ENCODE data around the gene SLC12A2.

Gene SLC12A2

DNA sequence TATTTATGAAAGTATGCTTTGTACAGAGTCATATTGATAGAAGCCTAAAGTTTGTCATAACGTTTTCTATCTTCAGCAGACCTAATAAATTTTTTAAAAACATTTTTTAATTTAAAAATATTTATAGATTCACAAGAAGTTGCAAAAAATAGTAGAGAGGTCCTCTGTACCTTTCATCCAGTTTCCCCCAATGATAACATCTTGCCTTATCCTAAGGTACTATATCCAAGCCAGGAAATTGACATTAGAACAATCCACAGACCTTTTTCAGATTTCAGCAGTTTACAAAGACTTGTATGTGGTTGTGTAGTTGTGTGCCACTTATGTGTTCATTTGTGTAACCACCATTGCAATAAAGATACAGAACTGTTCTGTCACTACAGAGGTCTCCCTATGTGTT lies 88.5 kb downstream of the SLC12A2 start:
- no peak for DNase-seq

DNA sequence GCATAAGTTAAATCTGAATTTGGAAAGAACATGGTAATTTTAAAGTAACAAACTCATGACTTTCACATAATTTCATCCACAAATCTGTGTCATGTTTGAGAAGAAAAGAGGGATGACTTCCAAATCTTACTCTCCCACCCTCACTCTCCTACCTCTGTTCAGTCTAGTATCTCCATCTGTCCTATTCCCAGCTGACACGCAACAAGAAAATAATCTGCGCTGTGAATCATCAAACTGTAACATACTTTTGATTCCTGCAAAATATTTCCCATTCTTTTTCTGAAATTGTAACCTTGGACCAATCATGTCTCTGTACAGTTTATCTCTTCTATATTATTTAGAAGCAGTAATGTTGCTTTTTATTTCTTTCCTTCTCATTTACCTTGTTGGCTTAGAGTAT lies 91.4 kb downstream of the SLC12A2 start:
- DNase-seq: no peak

DNA sequence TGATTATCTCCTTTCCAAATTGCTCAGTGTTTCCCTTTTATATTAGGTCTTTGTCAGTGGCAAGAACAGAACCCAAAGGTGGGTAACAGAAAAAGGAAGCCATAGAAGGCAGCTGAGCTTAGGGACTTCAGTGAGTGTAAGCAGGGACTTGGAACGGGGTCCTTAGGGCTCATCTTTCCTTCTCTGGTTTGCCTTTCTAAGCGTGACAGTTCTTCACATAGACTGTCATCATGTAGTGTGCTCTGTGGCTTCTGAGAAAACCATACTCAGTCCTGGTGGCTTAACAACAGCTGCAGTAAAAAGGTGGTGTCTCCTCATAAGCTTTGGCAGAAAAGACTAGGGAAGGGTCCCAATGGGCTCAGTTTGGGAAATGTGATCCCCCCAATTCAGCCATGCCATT lies 108.8 kb downstream of the SLC12A2 start:
- no peak for DNase-seq

DNA sequence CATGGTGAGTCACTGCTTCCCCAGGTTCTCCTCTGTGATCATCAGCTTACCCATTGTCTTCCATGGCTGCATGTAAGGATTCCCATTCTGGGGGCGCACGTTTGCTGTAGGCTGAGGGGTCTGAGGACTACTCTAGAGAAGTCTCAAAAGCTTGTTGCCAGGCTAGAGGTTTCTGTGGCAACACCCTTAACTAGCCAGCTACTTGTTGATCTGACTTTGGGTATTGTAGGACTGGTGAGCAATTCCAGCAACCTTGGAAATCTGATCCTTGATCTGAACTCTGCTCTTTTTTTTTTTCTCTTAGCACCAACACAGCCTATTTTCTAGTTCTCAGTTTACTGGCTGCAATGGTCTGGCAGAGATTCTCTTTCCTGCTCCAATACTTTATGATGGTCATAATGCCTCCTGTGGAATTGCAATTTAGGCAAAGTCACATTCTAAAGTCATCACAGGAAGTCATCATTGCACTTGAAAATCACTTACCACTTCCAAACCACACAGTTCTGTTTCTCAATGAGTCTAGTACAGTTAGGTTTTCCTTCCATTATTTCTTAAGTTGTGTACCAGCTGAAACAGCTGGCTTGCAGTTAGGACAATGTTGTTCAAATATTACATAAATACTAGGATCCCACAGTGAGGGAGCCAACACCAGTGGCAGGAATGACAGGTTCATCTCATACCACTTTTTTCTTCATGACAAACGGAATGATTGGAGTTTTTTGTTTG lies 110.3 kb downstream of the SLC12A2 start:
- DNase-seq: no peak

DNA sequence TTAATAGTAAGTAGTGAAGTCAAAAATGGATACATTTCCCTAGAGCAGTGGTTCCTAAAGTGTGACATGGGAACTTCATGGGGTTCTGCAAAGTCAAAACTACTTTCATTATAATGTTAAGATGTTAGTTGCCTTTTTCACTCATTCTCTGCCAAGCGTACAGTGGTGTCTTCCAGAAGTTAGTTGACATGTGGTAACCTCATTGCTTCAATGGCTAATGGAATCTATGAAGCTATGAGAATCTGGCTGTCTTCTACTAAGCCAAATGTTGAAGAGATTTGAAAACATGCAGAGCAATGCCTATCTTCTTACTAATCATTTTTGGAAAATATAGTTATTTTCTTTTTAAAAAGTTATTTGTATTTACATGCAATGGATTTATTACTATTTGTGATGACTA lies 111.8 kb downstream of the SLC12A2 start:
- no peak for DNase-seq

DNA sequence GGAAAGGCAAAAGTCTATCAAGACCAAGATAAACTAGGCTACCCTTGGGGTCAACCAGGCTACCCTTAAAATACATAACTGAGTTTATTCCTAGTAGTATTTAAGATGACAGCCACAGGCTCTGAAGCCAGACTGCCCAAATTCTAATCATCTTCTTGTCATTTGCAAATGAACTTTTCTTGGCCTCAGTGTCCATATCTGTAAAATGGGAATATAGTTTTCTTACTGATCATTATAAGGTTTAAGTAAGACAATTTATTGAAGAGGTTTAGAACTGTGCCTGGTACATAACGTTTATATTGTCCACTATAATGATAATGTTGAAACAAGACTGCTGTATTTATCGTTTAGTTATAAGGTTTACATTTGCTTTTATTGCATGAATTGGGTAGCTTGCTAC lies 112.5 kb downstream of the SLC12A2 start:
- DNase-seq: no peak

DNA sequence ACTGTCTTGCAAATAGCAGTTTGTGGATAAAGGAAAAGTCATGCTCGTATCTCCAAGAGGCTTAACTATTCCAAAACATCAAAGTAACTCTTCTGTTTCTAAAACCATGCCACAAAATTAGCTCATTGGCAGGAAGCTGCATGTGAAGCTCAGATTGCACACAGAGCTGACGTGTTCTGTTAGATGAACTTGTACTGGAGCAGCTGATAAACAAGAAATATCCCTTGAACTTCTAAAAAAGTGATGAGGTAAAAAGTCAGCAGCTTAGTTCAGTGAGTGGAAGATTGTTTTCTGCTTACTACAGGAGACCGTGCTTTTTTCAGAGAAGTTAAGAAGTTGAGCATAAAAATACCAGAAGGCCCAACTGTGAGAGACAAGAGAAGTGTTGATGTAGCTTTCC lies 113.2 kb downstream of the SLC12A2 start:
- DNase-seq: no peak

DNA sequence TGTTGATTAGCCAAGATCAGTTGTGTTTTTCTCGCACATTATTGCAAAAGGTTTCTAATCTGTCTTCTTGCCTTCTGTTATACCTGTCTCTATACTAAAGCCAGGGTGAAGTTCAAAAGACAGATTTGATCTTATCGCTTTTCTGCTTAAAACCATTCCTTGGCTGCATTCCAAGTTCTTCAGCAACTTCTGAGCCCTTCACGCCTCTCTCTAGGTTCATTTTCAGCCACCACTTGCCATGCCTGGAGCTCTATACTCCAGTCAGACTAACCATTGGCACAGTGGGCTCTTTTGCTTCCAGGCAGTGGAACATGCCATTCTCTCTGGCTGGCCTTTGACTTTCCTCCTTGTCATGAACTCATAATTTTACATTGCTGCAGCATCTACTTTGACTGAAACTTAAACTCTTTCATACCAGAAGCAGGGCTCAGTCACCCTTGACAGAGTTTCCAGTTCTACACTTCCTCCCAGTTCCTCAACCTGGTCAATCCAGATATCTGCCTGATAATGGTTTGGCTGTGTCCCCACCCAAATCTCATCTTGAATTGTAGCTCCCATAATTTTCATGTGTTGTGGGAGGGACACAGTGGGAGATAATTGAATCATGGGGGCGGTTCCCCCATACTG lies 114.4 kb downstream of the SLC12A2 start:
- DNase-seq: no peak

DNA sequence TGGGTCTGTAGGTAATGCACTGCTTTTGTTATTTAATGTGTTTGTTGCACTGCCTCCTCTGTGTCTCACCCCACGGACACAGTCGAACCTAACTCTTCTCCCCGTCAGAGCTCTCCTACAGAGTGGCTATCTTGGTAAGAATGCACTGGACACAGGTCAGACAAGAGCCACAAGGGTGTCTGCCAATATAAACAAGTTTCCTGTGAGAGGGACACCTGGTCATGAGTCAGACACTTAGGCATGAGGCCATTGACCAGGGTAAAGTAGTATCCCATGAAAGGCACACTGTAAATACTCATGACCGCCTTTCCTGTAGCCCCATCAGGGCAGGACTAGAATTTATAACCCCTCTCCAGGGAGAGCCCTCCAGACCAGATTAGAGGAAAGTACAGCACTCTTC lies 115.5 kb downstream of the SLC12A2 start:
- DNase-seq: no peak

DNA sequence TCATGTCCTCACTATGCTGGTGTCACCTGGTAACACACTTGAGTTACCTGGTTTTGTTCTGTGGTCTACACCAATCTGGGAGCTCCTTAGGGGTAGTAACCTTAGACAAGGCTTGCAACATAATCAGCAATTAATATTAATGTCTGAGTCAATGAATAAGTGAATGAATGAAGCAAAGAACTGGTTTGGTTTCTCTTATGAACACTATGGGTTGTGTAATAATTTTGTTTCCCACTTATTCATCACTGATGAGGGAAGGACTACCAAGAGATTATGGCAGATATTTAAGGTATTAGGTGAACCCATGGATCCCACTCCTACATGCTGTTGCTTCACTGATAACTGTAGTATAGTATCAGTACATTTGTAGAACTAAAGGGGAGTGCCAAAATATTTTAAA lies 116.0 kb downstream of the SLC12A2 start:
- DNase-seq: peak in 1 of 3 donors; percentile 6

DNA sequence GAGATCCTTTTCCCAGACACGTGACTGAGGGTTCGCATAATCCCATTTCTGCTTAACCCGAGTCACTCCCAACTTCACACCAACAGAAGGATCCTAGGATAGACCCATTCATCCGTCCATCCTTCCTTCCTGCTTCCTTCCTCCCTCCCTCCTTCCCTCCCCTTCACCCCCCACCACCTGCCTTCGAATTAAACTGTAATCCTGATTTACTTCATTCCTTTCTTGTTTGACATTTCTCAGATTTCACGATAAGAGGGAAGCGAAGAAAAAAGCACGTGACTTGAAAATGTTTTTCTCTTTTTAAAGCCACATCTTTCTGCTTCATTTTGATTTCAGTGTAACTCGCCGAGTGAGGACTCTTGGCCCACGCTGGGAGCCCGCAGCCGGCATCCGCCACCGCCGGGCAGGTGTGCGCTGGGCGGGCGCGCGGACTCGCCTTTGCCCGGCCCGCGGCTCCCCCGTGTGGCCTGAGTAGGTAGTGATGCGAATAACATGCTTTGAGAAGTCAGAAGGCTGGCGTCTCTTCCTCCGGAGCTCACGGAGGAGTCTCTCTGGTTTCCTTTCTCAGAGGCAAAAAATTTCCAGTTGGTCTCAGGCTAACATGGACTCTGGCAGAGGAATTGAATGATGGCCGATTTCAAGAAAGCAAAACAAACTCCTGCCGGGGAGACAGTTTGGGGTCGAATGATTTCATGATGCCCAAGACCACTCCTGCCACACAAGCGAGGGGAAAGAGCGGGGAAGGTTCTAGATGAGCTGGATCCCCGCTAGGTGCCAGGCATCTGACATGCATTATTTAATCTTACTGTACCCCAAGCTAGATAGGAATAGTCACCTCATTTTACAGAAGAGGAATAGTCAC lies 117.7 kb downstream of the SLC12A2 start:
- DNase-seq: peak; percentile 72 to 84 (median 77)

DNA sequence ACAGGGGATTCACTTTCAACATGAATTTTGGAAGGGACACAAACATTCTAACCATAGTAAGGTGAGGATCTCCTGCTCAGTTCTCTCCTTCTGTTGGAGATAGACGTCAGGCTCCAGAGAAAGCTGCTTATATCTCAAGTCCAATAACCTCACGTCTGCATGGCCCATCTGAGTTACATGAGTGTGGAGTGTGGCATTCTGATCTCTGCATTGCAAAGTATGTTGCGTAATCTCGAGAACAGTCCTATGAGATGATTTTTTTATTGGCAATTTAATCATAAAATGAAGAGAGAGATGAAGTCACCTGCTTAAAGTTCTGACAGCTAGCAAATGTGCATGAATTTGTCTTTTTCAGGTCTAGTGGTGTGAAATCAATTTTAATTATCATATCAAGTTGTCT lies 118.8 kb downstream of the SLC12A2 start:
- DNase-seq: no peak

DNA sequence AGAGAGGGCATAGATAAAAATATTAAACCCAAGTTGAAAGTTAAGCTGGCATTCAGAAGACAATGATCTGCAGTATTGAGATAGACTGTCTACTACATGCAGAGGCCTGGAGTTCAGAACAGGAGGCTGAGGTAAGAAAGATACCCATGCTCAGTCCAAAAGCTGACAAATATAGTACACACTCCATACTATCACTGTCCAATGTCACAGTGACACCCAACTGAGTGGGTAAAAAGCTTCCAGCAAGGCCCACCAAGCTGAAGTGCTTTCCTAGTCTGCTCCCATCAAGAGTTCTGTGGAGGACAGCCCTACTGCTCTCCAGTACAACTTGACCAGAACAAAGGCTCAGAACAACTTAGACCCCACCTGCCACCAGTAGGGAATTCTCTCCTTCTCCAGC lies 124.9 kb downstream of the SLC12A2 start:
- no peak for DNase-seq

DNA sequence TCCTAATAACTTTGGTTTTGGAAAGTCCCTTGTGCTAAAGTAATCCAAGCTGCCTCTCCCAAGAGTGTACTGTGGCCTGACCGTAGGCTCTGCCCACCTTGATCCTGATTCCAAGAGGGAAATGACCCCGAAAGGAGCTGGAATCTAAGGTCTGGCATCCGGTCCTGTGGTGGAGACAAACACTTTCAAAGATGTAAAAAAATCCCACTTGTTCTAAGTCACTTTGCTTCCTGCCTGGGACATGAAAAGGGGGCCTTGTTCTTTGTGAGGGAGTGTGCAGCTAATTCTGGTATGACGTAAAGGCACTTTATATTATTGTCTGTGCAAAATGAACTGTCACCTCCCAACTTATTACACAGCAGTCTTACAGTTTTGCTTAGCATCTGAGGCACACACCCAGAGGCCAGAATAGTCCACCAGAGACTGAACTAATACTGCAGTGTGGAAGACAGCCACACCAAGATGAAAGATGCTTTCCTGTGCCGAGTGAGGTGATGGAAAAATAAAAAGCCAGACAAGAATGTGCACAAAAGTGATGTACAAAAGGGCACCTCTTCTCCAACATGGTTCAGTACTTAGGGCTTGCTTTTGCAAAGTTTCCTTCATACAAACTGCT lies 128.7 kb downstream of the SLC12A2 start:
- no peak for DNase-seq

DNA sequence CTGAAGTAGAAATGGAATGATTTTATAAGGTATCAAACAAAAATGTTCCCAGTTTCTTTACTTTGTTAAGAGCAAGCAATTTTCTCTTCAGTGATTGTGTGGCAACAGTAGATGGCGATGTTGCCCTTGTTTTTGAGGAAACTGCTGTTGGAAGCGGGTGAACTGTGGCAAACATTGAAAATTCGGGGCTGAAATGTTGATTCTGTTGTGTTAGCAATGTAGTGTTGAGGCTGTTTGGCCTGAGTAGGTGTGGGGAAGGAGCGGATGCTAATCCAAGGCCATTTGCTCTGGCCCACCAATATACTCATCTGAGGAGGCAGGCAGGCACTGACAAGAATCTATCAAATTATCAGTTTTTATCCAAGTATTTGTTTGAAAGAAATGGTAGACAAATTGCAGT lies 129.8 kb downstream of the SLC12A2 start:
- peak; percentile 57 to 74 (median 65) for DNase-seq

DNA sequence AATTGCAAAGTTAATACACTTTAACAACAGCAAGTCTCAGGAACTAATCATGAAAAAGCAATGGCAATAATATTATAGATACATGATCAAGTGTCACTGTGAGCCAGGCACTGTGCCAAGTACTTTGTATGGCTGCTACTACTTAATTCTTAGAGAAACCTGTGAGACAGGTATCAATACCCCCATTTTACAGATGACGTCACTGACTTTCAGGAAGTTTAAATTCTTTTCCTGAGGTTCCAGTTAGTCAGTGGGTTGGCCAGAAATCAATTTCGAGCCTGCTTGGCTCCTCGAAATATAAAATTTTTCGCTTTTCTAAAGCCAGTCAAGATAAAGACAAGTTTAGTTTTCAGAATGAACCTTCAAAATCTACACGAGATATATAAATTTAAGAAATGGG lies 130.3 kb downstream of the SLC12A2 start:
- no peak for DNase-seq

DNA sequence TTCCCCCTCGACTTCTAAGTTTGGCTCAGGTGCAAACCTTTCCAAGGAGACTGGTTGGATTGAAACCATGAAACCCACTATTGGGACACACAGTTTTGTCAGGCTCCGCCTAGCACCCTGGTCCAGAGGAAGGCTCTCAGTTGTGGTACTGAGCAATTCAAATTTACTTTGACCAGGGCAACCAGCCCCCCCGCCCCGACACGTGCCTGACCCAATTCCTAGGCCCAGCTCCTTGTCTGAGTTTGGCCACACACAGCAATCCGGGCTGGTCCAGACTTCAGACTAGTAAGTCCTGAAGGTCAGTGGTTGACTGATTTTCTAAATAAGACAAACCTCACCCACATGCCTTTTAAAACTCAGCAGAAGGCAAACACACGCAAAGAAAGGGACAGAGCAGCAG lies 132.7 kb downstream of the SLC12A2 start:
- DNase-seq: no peak

DNA sequence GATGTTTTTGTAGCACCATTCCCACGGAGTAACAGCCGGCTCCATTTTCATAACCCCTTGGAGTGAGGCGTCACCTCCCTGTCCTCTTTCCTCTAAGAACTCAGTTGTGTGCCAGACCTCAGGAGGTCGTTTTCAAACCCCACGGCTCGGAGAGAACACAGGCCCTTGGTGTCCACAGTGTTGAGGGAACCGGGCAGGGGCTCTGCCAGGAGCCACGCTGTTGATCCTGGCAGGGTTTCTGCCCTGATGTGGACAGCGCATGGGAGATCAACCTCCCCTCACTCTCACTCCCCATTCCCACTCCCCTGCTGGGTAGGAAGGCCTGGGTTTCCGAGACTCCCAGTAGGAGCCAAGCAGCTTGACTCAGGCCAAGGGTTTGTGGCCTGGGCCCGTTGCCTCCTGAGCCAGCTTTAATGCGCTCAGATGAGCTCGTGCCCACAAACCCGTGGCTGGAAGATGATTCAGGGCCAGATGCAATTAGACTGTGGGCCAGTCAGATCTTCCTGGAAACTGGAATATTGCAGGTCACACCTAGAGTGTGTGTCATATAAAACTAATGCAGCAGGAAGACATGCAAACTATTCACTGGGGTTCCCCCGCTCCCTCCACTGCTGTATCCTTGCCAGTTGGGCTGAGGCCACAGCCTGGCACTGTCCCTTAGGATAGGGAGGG lies 133.4 kb downstream of the SLC12A2 start:
- DNase-seq: no peak

DNA sequence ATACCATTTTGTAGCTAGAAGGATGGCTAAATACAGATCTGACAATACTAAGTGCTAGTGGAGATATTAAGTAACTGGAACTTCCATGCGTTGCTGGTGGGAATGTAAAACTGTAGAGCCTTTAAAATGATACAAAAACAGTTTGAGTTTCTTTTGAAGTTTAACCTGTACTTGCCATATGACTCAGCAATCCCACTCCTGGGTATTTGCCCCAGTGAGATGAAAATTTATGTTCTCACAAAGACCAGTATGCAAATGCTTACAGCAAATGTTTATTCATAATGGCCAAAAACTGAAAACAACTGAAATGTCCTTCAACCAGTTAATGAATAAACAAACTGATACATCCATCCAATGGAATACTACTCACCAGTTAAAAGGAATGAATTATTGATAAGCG lies 137.3 kb downstream of the SLC12A2 start:
- DNase-seq: no peak

DNA sequence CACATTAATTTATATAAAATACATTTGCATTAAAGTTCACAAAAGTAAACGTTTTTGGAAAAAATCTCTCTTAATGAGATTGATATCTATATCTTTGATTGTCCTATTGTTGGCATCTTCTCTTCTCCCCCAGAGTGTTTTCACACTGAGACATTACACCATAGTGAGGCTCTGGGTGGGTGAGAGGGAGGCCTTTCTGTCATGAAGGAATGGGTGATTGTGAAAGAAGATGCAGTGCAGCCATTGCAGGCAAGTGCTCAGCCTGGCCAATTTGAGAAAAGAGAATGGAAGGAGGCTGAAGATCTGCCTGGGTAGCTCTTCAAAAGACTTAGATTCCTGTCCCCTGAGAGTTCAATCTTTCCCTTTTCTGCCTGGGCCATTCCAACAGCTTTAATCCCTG lies 140.8 kb downstream of the SLC12A2 start:
- no peak for DNase-seq

DNA sequence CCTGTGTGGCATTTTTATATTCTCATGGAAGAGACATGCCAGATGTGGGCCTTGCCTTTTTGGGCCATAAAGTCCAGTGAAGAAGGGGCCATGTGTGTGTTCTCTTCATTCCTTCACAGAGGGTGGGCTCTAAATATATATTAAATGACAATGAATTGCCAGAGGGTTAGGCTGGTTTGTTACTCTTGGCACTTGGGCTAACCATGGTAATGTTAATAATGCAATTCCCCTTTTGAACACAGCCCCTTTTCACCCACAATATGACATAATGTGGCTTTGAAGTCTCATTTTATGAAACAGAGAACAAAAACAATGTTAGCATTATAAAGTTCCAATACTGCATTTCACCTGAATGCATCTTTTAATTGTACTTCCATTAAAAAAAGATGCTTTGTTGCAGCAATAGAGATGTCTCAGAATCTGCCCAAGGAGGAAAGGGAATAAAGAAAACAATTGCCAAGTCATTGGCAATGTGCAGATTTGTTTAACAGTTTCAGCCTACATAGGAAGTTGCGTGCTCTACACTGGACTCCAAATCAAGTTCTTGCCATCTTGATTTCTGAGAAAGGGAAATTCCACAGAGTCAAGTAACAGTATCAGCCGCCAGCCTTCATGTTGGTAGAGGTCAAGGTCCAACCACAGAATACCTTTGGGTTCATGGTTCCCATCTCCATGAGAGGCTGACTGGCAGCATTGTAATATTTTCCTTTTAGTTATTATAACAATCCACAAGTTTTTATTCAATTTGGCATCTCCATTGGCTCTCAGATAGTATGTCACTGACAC lies 141.9 kb downstream of the SLC12A2 start:
- DNase-seq: no peak

DNA sequence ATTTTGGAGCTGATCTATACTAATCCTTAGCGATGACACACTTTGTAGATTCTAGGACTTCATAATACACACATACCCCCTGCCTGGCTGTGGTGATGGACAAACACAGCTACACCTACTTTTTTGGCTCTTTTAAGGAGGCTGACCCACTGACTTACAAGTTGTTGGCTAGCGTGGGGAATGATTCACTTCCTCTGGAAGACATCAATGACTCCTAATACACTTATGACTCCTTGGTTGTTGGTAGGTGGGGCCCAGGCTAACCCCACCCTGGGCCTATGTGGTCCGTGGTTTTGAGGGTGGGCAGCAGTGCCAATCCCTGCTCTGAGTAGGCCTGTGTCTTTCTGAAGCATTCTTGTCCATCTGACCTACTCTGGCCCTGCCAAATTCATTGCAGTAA lies 144.4 kb downstream of the SLC12A2 start:
- DNase-seq: no peak
